LNCAP (cell line): ENCODE results near the gene AOPEP.

Experiments used
- TF ChIP-seq, protein P1 (sequence below): fragments of 450-650 bp; IDR thresholded peaks from 2 replicates; pipeline ENCODE4 v1.5.1; 2017; ENCODE audit warnings: mild to moderate bottlenecking

The AOPEP gene

DNA sequence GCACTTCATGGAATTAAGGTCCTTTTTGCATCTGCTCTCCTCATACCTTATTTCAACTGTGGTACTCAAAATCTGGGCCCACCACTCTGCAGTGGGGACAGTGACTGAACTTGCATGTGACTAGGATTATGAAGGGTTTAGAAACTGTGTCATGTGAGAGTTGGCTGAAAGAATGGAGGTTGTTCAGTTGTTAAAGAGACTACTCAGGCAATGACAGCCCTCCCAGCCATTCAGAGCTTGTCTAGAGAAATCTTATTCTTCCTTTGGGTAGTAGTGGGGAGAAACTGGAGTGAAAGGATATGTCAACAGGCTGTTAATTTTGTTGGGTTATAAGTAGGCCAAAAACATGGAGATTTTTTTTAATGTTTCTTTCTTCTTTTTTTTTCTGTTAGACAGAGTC is 10.3 kb downstream of the AOPEP start:
- TF ChIP-seq, protein P1, sequence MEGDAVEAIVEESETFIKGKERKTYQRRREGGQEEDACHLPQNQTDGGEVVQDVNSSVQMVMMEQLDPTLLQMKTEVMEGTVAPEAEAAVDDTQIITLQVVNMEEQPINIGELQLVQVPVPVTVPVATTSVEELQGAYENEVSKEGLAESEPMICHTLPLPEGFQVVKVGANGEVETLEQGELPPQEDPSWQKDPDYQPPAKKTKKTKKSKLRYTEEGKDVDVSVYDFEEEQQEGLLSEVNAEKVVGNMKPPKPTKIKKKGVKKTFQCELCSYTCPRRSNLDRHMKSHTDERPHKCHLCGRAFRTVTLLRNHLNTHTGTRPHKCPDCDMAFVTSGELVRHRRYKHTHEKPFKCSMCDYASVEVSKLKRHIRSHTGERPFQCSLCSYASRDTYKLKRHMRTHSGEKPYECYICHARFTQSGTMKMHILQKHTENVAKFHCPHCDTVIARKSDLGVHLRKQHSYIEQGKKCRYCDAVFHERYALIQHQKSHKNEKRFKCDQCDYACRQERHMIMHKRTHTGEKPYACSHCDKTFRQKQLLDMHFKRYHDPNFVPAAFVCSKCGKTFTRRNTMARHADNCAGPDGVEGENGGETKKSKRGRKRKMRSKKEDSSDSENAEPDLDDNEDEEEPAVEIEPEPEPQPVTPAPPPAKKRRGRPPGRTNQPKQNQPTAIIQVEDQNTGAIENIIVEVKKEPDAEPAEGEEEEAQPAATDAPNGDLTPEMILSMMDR = no peak

DNA sequence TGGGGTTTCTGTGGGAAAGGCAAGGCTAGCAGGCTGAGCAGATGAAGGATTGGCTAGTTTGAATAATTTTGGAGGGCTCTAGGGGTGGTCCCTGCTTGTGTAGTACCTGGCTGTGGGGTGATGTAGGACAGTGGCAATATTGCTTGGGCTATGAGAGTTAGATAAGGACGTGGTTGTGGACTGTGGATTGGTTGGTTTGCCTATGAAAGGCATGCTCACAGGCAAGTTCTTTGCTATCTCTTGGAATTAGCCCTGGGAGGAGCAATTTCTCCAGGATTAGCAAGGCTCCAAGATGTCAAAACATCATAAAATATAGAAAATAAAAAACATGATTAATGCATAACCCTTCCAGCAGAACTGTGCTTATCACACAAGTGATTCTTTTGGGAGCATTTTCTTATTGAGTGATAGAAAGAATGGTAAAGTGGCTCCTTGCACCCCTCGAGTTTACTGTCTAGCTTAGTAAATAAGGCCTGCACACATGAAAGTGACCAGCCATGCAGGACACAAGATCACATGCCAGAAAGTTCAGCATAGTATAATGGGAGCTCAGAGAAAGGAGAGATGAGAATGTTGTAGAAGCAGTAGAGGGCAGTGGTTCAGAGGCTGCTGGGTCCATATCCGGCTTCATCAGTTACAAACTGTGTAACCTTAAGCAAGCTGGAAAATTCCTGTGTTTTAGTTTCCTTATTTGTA is 13.8 kb downstream of the AOPEP start:
- TF ChIP-seq, protein P1 = no peak

DNA sequence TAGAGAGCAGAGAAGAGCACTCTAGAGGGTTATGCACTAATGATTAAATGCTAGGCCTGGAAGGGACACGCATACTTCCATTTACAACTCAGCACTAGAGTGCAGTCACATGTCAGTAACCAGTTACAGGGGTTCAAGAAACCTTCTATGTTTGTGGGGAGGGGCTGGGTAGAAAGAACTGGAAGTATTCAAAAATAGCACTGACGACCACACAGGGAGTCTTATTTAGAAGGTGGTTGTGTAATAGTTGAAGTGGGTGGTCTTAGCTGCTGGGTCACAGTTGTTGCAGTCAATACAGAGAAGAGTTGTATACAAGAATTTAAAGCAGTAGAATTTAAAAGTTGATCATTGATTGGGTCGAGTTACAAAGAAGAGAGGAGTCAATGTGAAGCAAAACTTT is 15.4 kb downstream of the AOPEP start:
- TF ChIP-seq, protein P1 = no peak

DNA sequence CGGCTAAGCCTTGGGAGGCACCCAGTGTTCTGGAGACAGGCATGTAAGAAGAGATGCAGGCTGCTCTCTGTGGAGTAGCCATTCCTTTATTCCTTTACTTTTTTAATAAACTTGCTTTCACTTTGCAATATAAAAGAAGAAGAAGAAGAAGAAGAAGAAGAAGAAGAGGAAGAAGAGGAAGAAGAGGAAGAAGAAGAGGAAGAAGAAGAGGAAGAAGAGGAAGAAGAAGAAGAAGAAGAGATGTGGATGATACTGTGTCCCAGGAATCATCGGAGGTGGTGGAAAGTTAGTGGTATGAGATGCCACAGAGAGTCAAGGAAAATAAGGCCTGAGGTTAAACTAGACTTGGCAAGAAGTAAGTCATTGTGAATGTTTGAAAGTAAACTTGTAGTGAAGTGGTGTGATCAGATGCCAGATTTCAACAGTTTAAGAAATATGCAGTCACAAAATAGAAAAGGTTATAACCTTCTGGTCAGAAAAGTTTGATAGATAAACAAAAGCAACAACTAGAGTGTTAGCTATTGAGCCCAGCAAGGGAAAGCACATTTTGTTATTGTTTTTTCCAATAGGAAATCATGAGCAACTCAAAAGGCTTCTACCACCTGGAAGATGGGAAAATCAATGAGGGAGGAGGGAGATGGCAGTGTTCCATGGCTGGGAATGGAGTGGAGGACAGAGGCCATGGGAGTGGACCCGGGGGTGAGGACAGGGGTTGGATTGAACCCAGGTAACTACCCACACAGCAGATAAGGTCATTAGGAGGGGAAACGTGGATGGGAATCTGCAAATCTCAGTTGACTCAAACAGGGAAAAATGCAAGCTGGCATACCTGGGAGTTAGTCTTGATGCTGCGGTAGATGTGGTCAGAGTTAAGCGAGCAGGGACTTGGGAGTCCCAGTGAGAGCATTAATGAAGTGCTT is 16.8 kb downstream of the AOPEP start:
- TF ChIP-seq, protein P1 = no peak

DNA sequence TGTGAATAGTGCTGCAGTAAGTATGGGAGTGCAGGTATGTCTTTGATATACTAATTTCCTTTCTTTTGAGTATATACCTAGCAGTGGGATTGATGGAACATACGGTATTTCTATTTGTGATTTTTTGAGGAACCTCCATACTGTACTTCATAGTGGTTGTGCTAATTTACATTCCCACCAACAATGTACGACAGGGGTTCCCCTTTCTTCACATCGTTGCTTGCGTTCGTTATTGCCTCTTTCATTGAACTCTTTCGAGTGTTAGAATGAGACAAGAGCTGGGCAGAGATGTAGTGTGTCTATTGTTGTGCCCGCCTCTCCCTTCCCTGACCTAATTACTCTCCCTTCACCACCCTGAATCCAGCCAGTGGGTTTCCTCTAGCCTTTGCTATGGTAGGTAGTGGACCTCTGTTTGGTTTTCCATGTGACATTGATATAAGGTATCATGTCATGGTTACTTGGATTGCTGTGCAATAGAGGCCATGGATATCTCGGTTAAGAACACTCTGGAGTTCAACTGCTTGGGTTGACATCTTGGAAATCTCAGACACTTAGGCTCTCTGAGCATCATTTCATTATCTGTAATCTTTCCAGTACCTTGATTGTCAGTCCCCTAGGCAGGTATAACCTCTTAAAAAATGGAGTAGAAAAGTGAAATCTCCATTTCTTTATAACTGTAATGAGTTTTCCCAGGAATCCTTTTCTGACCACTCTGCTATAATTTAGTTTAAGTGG is 19.5 kb downstream of the AOPEP start:
- TF ChIP-seq, protein P1 = no peak

DNA sequence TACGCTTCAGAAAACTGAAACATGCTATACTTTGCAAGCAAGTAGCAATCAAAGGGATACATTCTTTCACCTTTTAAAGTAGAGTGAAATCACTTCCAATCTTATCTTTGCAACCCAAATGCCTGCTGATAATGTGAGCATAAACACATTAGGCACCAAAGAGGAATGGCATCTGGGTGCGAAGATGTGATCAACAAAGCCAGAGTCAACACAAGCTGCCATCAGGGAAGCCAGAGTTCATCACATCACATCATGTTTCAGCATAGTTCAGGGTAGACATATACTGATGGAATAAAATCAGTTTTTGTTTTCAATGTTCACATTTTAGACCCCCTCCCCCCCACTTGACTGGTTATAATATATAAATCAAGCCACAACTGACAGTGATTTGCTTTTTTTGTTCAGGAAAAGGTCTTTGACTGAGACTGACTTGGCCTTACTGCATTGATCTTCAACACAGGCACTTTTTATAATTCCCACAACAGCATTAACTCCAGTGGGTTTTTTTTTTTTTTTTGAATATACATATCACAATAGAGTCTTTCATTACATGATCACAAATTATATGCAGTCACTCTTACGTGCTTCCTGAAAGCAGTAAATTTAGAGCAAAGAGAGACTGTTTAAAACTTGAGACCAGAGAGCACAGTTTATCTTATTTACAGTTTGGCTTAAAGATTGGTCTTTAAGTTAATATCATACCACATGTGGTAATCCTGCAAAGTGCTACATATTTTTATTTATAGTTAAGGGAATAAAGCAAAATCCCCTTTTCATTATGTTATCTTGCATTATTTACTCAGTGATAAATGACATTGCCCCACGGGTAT is 20.3 kb downstream of the AOPEP start:
- TF ChIP-seq, protein P1 = no peak
